Pancreas (tissue), 10 donors: Measurements from ENCODE around the gene B3GNT8. TPM values are rescaled to one million over a fixed set of nuclear protein-coding genes. Genes with fewer than 3 reads are reported as not detected.
A peak's percentile ranks its signal among the peaks of the same experiment; 100 is the strongest.

Experiments
- ATAC-seq, 4 donors: fragments of 200-7000 bp; cut with Tn5 transposase; one replicate each; pipeline versions ENCODE4 v1.8.0 to v1.9.1; 2020; ENCODE audit warnings: mild to moderate bottlenecking in 4 of 4, moderate library complexity in 4 of 4
- DNase-seq, 6 donors: peaks; one replicate each; pipeline ENCODE4 v3.0.0-alpha.2; 2020
- FAIRE-seq: peaks from 2 replicates; lab custom pipeline; 2012; peaks lifted over from hg19 to GRCh38; lab: Jason Lieb, UNC
- H3K27ac ChIP-seq, 4 donors: fragments of 200-600 bp; sonication (generic); 1 replicate in 3 of 4; 2 replicates in 1 of 4; pipeline versions ENCODE4 v1.5.0 to v1.8.0; 2020
- H3K27me3 ChIP-seq, 4 donors: fragments of 200-600 bp; one replicate each; pipeline ENCODE4 v1.8.0; 2021
- H3K36me3 ChIP-seq, 3 donors: fragments of 200-600 bp; sonication (generic) in 1 of 3; one replicate each; pipeline versions ENCODE4 v1.5.0 to v1.8.0; 2020 to 2021
- H3K4me1 ChIP-seq, 3 donors: fragments of 200-600 bp; one replicate each; pipeline ENCODE4 v1.8.0; 2021
- H3K4me3 ChIP-seq, 4 donors: fragments of 200-600 bp; sonication (generic) in 2 of 4; one replicate each; pipeline versions ENCODE4 v1.5.0 to v1.8.0; 2020 to 2021
- H3K9me3 ChIP-seq, 4 donors: fragments of 200-600 bp; one replicate each; pipeline ENCODE4 v1.8.0; 2021
- WGBS, 2 donors: extraction: QIAGEN DNeasy Blood & Tissue Kit; methylation state at CpG; one replicate each; pipeline ENCODE4 v1.1.7; 2013; 5-methylcytosine and 5-hydroxymethylcytosine counted together
- intact Hi-C, 3 donors: fragments of 100-400 bp; cut with DNase I; formaldehyde crosslinking; loops; one replicate each; pipeline versions ENCODE4 v1.11.1 to v1.14.2; 2022
- polyA plus RNA-seq, 2 donors: library from polyadenylated mRNA; stranded (reverse); fragments of 200-250 nt; gene quantifications; one replicate each; pipeline ENCODE4 v1.2.3, GENCODE V29; 2013
- total RNA-seq, 6 donors: library from RNA; stranded (reverse); fragmentation: NEBNext Ultra II Directional in 4 of 6; extraction: Animal tissue kit (Norgen Biotek cat#: 25700) in 4 of 6; gene quantifications; one replicate each; pipeline versions ENCODE4 v1.2.1 to v1.2.4, GENCODE V29; 2021 to 2023
- TF ChIP-seq, protein P1 (sequence below), 4 donors: fragments of 200-600 bp; sonication (generic) in 3 of 4; IDR thresholded peaks; one replicate each; pipeline versions ENCODE4 v1.5.0 to v1.8.0; 2021; ENCODE audit warnings: antibody characterized with exemption in 4 of 4
- donor health status: healthy with polysubstance abuse.
- donor health status: DM: no; HTN: no; CAD: no; lungs with moderate emphysema.
- donor health status: DM: no; HTN: no; CAD: no.
- donor health status: control.
- donor health status: control.
- donor health status: Bipolar disorder and iron deficiency.
- donor health status: DM: yes; HTN: yes; CAD: no.
- donor health status: DM: no; HTN: no; CAD: no.
- donor health status: DM: no; HTN: no; CAD: no.
- donor health status: DM: yes; HTN: yes; CAD: no.

B3GNT8 gene
- total and polyA plus RNA-seq, 8 donors = 0.41 to 4.5 (median 1.5) TPM

DNA sequence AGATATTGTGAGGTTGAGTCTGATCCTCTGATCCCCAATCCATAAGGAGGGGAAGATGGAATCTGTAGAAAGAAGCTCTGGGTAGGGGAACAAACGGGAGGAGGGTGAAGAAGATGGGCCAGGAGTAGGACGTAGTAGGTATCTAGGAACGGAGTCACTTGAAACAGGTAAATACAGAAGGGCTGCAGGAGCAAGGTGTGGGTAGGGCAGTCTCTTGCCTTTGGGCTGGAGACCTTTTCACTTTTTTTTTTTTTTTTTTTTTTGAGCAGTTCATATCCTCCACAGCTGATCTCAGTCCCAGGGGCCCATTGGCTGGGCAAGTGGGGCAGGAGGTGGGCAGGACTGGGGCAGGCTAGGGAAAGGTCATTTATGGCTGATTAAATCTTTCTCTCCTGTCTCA lies 28.1 kb downstream of the B3GNT8 start:
- Histone ChIP-seq H3K9me3 (no peaks in the 10 kb centered on the region), H3K4me1 (peaks cover 0 to 19% (median 9%) of the 10 kb centered on the region in 3 donors), H3K4me3 (peak overlapping the region in 2 of 4 donors; percentile 87 to 95), H3K36me3 (no peaks in the 10 kb centered on the region), H3K27ac (no peak overlapping the region), H3K27me3 (no peaks in the 10 kb centered on the region)
- WGBS, 2 donors = 42 to 53% methylated on average over 3 of the region's 3 CpGs
- TF ChIP-seq, protein P1, sequence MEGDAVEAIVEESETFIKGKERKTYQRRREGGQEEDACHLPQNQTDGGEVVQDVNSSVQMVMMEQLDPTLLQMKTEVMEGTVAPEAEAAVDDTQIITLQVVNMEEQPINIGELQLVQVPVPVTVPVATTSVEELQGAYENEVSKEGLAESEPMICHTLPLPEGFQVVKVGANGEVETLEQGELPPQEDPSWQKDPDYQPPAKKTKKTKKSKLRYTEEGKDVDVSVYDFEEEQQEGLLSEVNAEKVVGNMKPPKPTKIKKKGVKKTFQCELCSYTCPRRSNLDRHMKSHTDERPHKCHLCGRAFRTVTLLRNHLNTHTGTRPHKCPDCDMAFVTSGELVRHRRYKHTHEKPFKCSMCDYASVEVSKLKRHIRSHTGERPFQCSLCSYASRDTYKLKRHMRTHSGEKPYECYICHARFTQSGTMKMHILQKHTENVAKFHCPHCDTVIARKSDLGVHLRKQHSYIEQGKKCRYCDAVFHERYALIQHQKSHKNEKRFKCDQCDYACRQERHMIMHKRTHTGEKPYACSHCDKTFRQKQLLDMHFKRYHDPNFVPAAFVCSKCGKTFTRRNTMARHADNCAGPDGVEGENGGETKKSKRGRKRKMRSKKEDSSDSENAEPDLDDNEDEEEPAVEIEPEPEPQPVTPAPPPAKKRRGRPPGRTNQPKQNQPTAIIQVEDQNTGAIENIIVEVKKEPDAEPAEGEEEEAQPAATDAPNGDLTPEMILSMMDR (IDR thresholded peaks at IDR 0.05) = no peak
- intact Hi-C loops = no loop called here
- FAIRE-seq (no peak), DNase-seq (no peak), ATAC-seq (no peak)

DNA sequence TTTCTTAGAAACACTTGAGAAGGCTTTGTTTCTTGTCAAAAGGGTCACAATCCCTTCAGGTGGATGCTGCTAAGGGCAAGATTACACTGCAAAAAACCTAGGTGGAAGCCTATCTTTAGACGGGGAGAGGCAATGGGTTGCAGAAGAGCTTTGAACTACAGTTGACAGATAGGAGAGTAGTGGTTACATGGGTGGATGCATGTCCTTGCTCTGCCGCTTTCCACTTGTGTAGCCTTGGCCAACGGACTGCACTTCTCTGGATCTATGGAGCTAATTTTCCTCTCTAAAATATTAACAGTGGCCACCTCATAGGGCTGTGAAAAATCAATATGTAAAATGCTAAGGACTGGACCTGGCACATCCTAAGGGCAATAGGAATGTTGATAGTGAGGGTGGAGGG lies 28.6 kb downstream of the B3GNT8 start:
- WGBS, 2 donors = 14% methylated on average over 3 of the region's 3 CpGs
- TF ChIP-seq, protein P1 (IDR thresholded peaks at IDR 0.05) = no peak
- H3K27ac ChIP-seq = no peak overlapping the region
- FAIRE-seq = no peak
- no peaks in the 10 kb centered on the region for H3K36me3 ChIP-seq
- no peaks in the 10 kb centered on the region for H3K9me3 ChIP-seq
- intact Hi-C loops = no loop called here
- no peaks in the 10 kb centered on the region for H3K27me3 ChIP-seq
- no peak for ATAC-seq
- DNase-seq = no peak
- H3K4me3 ChIP-seq = peak overlapping the region; percentile 51 to 95 (median 76)
- H3K4me1 ChIP-seq = peaks cover 0 to 19% (median 9%) of the 10 kb centered on the region in 3 donors

DNA sequence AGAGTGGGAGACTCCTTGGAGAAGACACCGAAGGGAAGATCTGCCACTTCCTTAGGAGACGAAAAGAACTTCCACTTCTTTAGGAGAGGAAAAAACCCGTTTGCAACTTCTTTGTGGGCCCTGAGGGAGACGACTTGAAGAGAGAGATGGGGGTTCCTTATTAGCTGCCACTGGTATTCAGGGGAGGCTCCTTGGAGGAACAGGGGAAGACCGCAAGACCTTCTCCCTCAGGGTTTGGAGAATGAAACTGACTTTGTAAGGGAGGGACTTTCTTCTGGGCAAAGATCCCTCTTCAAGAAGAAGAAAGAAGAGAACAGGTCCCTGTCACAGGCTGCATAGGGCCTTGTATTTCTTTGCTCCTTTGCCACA lies 29.1 kb downstream of the B3GNT8 start:
- Histone ChIP-seq H3K27ac (peak overlapping the region; percentile 93 to 99 (median 96)), H3K27me3 (no peaks in the 10 kb centered on the region), H3K4me3 (peak overlapping the region; percentile 51 to 95 (median 76)), H3K9me3 (no peaks in the 10 kb centered on the region), H3K36me3 (no peaks in the 10 kb centered on the region), H3K4me1 (peaks cover 0 to 16% (median 9%) of the 10 kb centered on the region in 3 donors)
- intact Hi-C loops = no loop called here
- ATAC-seq (peak in 1 of 4 donors; percentile 1), DNase-seq (no peak), FAIRE-seq (no peak)
- WGBS, 2 donors = 0% methylated on average over 5 of the region's 5 CpGs
- TF ChIP-seq, protein P1 (IDR thresholded peaks at IDR 0.05) = no peak

DNA sequence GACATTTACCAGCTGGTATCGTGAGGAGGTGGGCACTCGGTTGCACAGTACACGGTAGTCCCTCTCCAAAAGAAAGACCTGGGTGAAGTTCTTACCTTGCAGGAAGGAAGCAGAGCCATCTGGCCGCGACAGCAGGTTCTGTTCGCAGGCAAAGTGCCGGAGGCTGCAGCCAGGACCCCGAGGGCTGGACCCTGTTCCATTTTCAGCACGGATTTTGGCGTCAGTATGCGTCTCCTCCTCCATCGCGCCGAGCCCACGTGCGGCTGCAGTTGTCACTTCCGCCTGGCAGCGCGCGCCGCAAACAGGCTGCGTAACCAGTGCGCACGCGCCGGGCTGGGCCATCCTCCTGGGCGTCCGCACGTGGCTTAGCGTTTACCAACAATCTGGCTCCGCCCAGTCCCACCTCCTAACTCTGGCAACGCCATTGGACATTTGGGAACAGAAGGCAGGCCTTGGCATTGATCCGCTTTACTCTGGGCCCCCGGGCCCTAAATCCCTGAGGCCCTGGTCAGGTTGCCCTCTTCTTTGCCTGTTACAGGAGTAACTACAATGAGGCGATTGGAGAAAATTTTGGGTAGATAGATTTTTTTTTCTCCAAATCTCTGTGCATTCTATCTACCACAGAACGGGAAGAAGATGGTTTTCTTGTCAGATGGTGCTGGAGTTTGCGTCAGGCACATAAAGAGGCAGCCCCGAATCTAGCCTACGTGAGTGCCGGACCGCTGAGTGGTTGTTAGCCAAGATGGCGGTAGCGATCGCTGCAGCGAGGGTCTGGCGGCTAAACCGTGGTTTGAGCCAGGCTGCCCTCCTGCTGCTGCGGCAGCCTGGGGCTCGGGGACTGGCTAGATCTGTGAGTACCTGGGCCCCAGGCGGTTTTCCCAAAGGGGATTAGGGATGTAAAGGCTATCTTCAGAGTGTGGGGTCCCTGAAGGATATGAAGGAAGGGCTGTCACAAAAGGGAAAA lies 29.8 kb downstream of the B3GNT8 start, which contains the start of the genes BCKDHA and EXOSC5:
Gene BCKDHA (plus strand): TSS at position 733 of the 964 bp plus-strand sequence. CDS start 10 bp downstream, at position 743.
Gene EXOSC5 (minus strand): TSS at position 274 of the 964 bp plus-strand sequence. CDS start 31 bp downstream, at position 243.
- FAIRE-seq (peak; percentile 95), DNase-seq (peak; percentile 97 to 100 (median 100)), ATAC-seq (peak; percentile 96 to 99 (median 97))
- H3K27ac ChIP-seq = peak within 1 kb of the TSS; percentile 93 to 99 (median 96)
- TF ChIP-seq, protein P1 (IDR thresholded peaks at IDR 0.05) = no peak
- H3K4me1 ChIP-seq = peaks cover 0 to 16% (median 9%) of the 10 kb centered on the region in 3 donors
- 0 to 1% methylated on average over 50 of the region's 50 CpGs for WGBS, 2 donors
- H3K36me3 ChIP-seq = no peaks in the 10 kb centered on the region
- intact Hi-C loops = no loop called here
- no peaks in the 10 kb centered on the region for H3K27me3 ChIP-seq
- peak within 1 kb of the TSS; percentile 64 to 95 (median 82) for H3K4me3 ChIP-seq
- H3K9me3 ChIP-seq = no peaks in the 10 kb centered on the region
